IPS-11a (cell line): Measurements from ENCODE around the gene ARHGAP44.

Experiments used
- H3K4me3 ChIP-seq: one replicate; pipeline ENCODE4 v1.5.1; 2013; ENCODE audit warnings: low read depth, low read length, control low read depth

ARHGAP44 gene

GRCh38 chr17:12990926-12991325 is 201.6 kb downstream of the ARHGAP44 start:
- no peak overlapping the region for H3K4me3 ChIP-seq

GRCh38 chr17:12992676-12993075 is 203.4 kb downstream of the ARHGAP44 start:
- H3K4me3 ChIP-seq = no peak overlapping the region

DNA sequence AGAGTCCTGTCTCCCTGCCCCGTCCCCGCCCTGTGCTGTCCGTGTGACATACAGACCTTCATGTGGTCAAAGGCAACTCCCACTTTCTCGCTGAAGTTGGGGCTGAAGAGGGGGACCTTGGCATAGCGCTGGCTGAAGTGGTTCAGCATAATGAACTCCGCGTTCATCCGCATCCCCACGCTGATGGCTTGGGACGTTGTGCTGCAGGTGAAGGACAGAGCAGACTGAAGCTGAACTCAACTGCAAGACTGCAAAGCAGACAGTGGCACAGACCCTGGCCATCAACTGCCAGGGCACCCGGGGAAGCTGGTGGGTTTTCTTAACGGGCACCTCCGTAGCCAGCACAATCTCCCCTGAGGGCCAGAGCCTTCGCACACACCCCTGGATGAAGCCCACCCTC is 204.3 kb downstream of the ARHGAP44 start:
- no peak overlapping the region for H3K4me3 ChIP-seq

DNA sequence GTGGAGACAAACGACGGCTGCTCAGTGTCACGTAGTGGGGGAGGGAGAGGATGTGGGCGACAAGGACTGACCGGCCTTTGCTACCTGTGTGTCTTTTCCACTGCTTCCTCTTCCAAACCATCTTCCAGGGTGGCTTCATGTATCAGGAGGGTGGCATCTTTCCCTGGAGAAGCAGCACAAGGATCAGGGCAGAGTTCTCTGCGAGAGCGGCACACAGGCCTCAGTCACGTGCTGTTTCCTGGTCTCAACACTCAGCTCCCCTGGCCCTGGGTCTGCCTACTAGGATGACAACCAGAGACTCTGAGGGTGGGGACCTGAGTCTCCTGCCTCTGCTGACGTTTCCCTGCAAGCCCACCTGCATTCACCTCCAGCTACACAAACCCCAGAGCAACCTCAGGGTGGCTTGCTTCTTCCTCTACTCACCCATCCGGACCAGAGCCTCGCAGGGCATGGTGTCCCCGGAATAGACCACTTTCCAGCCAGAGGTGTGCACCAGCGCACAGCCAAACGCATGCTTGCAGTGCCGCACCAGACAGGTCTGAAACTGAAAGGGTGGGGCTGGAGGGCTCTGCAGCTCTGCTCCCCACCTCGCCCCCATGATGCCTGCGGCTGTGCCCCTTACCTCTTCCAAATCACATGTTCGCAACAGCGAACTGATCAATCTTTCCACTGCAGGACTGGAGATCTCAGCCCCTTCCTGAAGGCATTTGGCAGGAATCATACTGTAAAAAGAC is 205.2 kb downstream of the ARHGAP44 start:
- no peak overlapping the region for H3K4me3 ChIP-seq

GRCh38 chr17:12995106-12995895 is 206.0 kb downstream of the ARHGAP44 start:
- H3K4me3 ChIP-seq = no peak overlapping the region

GRCh38 chr17:12995896-12996295 is 206.6 kb downstream of the ARHGAP44 start:
- no peak overlapping the region for H3K4me3 ChIP-seq

DNA sequence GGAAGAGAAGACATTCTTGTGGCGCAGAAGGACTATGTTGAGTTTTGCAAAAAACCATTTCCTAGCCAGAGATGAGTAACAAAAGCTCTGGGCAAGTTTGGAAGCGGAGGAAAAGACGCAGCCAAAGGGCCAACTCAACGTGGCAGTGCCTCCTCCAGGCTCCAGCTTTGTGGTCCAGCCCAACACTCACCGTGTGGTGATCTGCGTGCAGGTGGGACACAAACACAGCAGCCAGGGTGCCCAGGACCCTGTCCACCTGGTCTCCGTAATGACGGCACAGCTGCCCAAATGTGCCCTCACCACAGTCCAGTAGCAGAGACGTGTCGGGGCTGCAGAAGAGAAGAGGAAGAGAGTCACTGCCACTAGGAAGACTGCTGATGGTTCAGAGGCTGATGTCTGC is 207.1 kb downstream of the ARHGAP44 start:
- no peak overlapping the region for H3K4me3 ChIP-seq

DNA sequence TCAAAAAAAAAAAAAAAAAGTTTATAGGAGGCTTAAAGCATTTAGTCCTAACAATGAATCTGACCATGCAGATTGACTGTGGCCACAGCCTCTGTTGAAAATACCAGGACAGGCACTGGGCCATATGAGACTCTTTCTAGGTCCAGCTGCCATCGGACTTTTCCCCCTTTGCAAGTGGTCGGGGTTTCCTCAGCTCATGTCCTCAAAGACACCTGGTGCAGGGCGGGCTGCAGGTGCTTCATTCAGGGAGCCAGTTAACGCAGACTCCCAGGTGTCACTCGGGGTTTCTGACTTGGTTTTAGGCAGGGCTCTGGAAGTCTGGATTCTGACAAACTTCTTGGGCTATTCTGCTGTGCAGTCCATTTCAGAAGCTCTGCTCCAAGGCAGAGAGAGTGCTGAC is 207.6 kb downstream of the ARHGAP44 start:
- H3K4me3 ChIP-seq = no peak overlapping the region

- no peak overlapping the region for H3K4me3 ChIP-seq
These were observed 209.2 kb downstream of the ARHGAP44 start for GRCh38 chr17:12998461-12998860.

DNA sequence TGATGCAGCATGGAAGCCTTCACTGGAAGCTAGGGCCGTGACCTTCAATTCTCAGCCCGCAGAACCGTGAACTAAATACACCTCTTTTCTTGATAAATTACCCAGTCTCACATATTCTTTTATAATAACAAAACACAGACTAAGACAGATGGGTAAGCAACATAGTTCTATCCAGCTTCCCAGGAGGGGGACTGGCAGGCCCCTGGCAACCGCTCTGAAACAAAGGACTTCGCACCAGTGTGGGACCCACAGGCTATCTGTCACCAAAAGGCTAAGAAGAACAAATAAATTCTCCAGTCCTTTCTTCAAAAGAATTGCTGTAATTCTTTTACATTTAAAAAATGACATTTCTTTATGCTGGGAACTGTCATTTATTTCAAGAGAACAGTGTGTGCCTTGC is 209.6 kb downstream of the ARHGAP44 start:
- no peak overlapping the region for H3K4me3 ChIP-seq

- no peak overlapping the region for H3K4me3 ChIP-seq
These were observed 211.3 kb downstream of the ARHGAP44 start for GRCh38 chr17:13000561-13000960.

GRCh38 chr17:13001991-13002615 is 212.8 kb downstream of the ARHGAP44 start:
- no peak overlapping the region for H3K4me3 ChIP-seq

DNA sequence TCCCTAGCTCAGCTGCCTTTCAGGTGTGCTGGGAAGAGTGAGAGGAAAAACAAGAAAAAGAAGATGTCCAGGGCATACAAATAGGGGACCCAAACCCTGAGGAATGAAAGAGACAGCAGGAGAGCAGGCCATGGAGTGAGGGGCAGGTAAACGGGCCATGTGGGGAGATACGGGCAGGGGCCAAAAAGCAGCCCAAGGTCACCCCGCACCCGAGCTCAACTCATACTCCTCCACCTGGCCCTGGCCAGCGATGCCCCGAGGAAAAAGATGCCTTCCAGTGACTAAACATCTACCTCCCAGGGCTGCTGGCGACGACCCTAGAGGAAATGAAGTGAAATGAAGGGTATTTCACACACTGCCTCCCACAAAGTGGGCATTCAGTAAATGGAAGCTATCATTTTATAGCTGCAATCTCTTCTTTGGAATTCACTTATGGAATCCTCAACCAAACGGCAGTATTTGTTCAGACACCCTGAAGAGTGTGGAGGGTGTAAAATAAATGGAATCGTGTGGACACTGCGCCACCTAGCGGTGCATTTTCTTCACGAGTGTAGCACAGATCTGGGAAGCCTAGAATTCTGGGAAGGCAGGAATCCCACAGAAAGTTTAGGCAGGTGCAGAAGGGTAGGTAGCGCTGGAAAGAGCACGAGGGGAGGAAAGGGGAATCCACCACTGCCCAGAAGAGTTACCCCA is 213.6 kb downstream of the ARHGAP44 start:
- H3K4me3 ChIP-seq = no peak overlapping the region

DNA sequence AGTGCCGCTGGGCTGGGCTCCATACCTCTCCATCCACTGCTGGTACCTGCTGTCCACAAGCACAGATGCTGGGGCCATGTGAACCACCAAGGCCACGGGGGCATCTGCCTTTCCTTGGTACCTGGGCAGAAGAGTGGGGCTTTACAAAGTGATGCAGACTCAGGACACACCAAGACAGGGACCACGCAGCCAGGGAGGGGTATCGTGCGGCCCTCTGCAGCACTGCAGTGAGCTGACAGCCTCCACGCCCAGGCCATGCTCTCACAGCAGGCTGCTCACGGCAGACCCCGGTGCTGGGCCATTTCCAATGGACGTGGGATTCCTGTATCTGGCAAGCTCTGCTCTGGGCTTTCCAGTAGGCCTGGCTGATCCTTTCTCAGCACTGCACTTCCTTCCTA is 214.2 kb downstream of the ARHGAP44 start:
- H3K4me3 ChIP-seq = no peak overlapping the region

- no peak overlapping the region for H3K4me3 ChIP-seq
These were observed 214.6 kb downstream of the ARHGAP44 start for GRCh38 chr17:13003927-13004326.

- no peak overlapping the region for H3K4me3 ChIP-seq
These were observed 215.0 kb downstream of the ARHGAP44 start for GRCh38 chr17:13004336-13004735.

DNA sequence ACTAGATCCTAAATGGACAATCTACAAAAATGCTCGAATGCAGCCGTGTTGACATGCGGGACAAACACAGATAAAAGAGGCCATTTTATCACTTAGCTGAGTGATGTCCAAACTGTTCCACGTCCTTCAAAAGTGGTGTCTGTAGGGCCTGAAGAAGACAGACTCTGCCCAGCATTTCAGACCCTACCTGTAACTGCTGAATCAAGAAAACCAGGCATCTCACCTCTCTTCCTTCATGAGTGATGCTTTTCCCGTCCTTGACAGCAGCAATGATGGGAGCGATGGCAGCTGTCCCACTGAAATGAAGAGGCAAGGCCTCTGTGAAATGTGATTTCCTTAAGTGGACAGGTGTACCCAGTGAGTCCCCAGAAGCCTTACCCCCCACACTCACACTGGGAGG is 216.2 kb downstream of the ARHGAP44 start:
- no peak overlapping the region for H3K4me3 ChIP-seq

DNA sequence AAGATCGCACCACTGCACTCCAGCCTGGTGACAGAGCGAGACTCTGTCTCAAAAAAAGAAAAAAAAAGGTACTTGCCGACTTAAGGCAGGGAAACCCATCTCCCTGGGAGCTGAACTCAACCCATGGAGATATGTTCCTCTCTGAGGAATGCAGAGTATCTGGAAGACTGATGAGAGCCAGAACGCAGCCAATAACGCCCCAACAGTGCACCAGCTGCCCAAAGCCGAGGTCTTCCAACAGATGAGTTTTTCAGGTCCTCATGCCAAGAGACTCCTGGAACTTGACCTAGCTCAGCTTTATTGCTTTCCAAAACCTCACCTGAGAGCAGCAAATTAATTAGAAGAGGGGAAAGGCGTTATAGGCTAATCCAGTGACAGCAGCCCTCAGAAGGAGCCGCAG is 219.2 kb downstream of the ARHGAP44 start:
- no peak overlapping the region for H3K4me3 ChIP-seq

DNA sequence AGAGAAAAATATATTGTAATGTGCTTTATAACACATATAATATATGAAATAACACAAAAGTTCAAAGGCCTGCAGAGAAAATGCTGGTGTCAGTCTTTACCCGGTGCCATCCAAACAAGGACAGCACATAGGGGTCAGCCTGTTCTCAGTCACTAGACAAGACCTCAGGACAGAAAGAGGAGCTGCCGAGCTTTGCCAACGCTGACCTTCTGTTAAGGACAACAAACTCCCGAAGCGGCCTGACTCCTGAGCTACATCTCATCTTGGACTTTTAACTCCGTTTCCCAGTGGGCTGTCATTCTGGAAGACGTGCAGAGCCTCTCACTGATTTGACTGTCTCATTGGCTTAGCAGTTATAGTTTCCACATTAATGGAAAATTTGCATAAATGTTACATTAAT is 221.7 kb downstream of the ARHGAP44 start:
- H3K4me3 ChIP-seq = no peak overlapping the region

DNA sequence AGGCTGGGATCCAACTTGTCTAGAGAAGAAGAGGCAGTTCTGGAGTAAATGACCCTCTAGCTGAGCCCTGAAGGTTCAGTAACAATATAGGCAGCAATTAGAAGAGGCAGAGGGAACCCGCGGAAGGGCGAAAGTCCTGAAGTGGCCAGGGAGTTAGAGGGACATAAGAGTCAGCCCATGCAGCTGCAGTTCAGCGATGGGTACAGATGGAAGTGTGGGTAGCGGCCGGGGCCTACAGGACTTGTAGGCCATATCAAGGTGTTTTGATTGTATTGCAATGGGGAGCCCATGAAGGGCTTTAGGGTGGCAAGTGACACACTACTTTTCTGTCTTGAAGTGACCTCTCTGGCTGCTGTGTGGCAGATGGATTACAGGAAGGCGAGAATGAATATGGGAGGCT is 225.5 kb downstream of the ARHGAP44 start:
- H3K4me3 ChIP-seq = no peak overlapping the region

GRCh38 chr17:13016881-13017654 is 227.8 kb downstream of the ARHGAP44 start:
- peak overlapping the region; percentile 81 for H3K4me3 ChIP-seq
